ENCODE measurements around the gene CACNG4. TPM values are rescaled to one million over a fixed set of nuclear protein-coding genes. Genes with fewer than 3 reads are reported as not detected.

Gene CACNG4
- total RNA-seq, 1 experiment from 2014 or later = 46.3 TPM

GRCh38 chr17:66960613-66961012 is 3.9 kb upstream of the CACNG4 start:
- BruUV-seq (replicated peaks) = no TSS peak
- H2AFZ ChIP-seq = no peak overlapping the region
- no peak overlapping the region for H3K27ac ChIP-seq
- peaks cover 10% of the 10 kb centered on the region for H3F3A ChIP-seq (ENCODE audit: insufficient read depth, low read depth)
- TF ChIP-seq EZH2 (IDR thresholded peaks at IDR 0.05; ENCODE audit: low read depth) (no peak), CTCF (conservative IDR thresholded peaks at IDR 0.05) (no peak)
- H4K20me1 ChIP-seq (ENCODE audit: insufficient read depth) = no peaks in the 10 kb centered on the region
- DNase-seq = no peak
- H3K4me3 ChIP-seq = no peak overlapping the region
- peaks cover 17% of the 10 kb centered on the region; the same call in 1 of the 2 replicates for H3K4me1 ChIP-seq (replicated peaks; ENCODE audit: insufficient read depth)
- no peaks in the 10 kb centered on the region for H3K9me2 ChIP-seq (ENCODE audit: insufficient read depth)
- peaks cover under 1% of the 10 kb centered on the region; the same call in 1 of the 2 replicates for H3K79me2 ChIP-seq (ENCODE audit: low read depth)
- no peak overlapping the region for H3K4me2 ChIP-seq
- no peaks in the 10 kb centered on the region for H3K36me3 ChIP-seq (ENCODE audit: low read depth)
- no peaks in the 10 kb centered on the region for H3K9me3 ChIP-seq (ENCODE audit: insufficient read depth, low read depth)
- intact Hi-C loops (cut with micrococcal nuclease; ENCODE audit: unreplicated experiment) = no loop called here
- no peaks in the 10 kb centered on the region for H3K27me3 ChIP-seq (ENCODE audit: insufficient read depth, low read depth)
- CTCF ChIA-PET = no interaction called here
- POLR2A ChIA-PET (ENCODE audit: unreplicated experiment) = no interaction called here

GRCh38 chr17:66963521-66963908 is 992 bp upstream of the CACNG4 start:
- Histone ChIP-seq H3K36me3 (ENCODE audit: low read depth) (no peaks in the 10 kb centered on the region), H3K4me1 (replicated peaks; ENCODE audit: insufficient read depth) (peaks cover 29% of the 10 kb centered on the region; the same call in 1 of the 2 replicates), H4K20me1 (ENCODE audit: insufficient read depth) (peaks cover 8% of the 10 kb centered on the region; the same call in 1 of the 2 replicates), H3K79me2 (ENCODE audit: low read depth) (peaks cover 17% of the 10 kb centered on the region; the same call in 1 of the 2 replicates), H3F3A (ENCODE audit: insufficient read depth, low read depth) (peaks cover 18% of the 10 kb centered on the region), H3K4me2 (peak overlapping the region; percentile 76), H3K9me2 (ENCODE audit: insufficient read depth) (no peaks in the 10 kb centered on the region), H3K27me3 (ENCODE audit: insufficient read depth, low read depth) (no peaks in the 10 kb centered on the region), H2AFZ (no peak overlapping the region; the same call in 1 of the 2 replicates), H3K4me3 (peak overlapping the region; percentile 55), H3K9me3 (ENCODE audit: insufficient read depth, low read depth) (no peaks in the 10 kb centered on the region), H3K27ac (no peak overlapping the region)
- DNase-seq = no peak
- no TSS peak for BruUV-seq (replicated peaks)
- TF ChIP-seq CTCF (conservative IDR thresholded peaks at IDR 0.05) (no peak), EZH2 (IDR thresholded peaks at IDR 0.05; ENCODE audit: low read depth) (no peak)
- ChIA-PET POLR2A (ENCODE audit: unreplicated experiment) (interaction anchor here (0.5 kb wide), 1 partner anchor 11 kb away, joined by 3 read pairs; no protein-coding TSS in a partner anchor), CTCF (no interaction called here)
- intact Hi-C loops (cut with micrococcal nuclease; ENCODE audit: unreplicated experiment) = no loop called here

GRCh38 chr17:66964930-66965800 is 658 bp downstream of the CACNG4 start:
- no peaks in the 10 kb centered on the region for H3K9me3 ChIP-seq (ENCODE audit: insufficient read depth, low read depth)
- no peaks in the 10 kb centered on the region for H3K36me3 ChIP-seq (ENCODE audit: low read depth)
- peak in 1 of 2 experiments; percentile 64 for DNase-seq
- H3K79me2 ChIP-seq (ENCODE audit: low read depth) = peaks cover 17% of the 10 kb centered on the region; the same call in 1 of the 2 replicates
- peak overlapping the region; percentile 81 for H2AFZ ChIP-seq
- H3K4me2 ChIP-seq = peak overlapping the region; percentile 93
- H3K4me3 ChIP-seq = peak overlapping the region; percentile 77
- TF ChIP-seq EZH2 (IDR thresholded peaks at IDR 0.05; ENCODE audit: low read depth) = no peak
- no peak for TF ChIP-seq CTCF (conservative IDR thresholded peaks at IDR 0.05)
- intact Hi-C loops (cut with micrococcal nuclease; ENCODE audit: unreplicated experiment) = no loop called here
- peaks cover 25% of the 10 kb centered on the region; the same call in 1 of the 2 replicates for H3K4me1 ChIP-seq (replicated peaks; ENCODE audit: insufficient read depth)
- ChIA-PET CTCF (no interaction called here), POLR2A (ENCODE audit: unreplicated experiment) (interaction anchor here (0.7 kb wide), 1 partner anchor 43 kb away, joined by 3 read pairs; no protein-coding TSS in a partner anchor)
- H3K27ac ChIP-seq = no peak overlapping the region
- BruUV-seq (replicated peaks) = no TSS peak
- peaks cover 18% of the 10 kb centered on the region for H3F3A ChIP-seq (ENCODE audit: insufficient read depth, low read depth)
- H3K9me2 ChIP-seq (ENCODE audit: insufficient read depth) = no peaks in the 10 kb centered on the region
- no peaks in the 10 kb centered on the region for H3K27me3 ChIP-seq (ENCODE audit: insufficient read depth, low read depth)
- H4K20me1 ChIP-seq (ENCODE audit: insufficient read depth) = peaks cover 8% of the 10 kb centered on the region; the same call in 1 of the 2 replicates

Data from PC-9 (cell line).